Stimulated activated CD4-positive, alpha-beta T cell treated with anti-CD3 and anti-CD28 coated beads, TNF-alpha, amount 100 ng/mL, for 1 hour (primary cell): ENCODE data around the gene SLC12A4.
A peak's percentile ranks its signal among the peaks of the same experiment; 100 is the strongest.
"Not testable (repeated sequence)": the region's sequence is repeated elsewhere in the genome, so short reads cannot be mapped to it uniquely, and the experiment has no call there.

Experiments
- DNase-seq, 3 donors: peaks; one replicate each; pipeline ENCODE4 v3.0.0-alpha.2; 2020; ENCODE audit warnings: low read depth in 3 of 3, low spot score in 1 of 3

SLC12A4 gene

GRCh38 chr16:67942510-67943255, 25.8 kb downstream of the SLC12A4 start:
- DNase-seq: no peak

DNA sequence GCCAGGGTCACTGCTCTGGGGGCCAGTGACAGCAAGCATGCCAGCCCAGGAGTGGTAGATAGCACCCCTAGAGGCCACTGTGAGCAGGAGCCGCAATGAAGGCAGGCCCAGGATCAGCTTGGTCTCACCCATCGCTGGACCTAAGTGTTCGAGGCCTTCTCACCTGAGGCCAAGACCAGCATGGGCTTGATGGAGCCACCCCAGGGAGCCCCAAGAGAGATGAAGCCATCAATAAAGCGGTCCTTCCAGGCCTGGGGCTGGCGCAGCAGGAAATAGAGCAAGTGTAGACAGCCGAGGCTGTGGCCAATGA, 26.3 kb downstream of the SLC12A4 start:
- DNase-seq: no peak

DNA sequence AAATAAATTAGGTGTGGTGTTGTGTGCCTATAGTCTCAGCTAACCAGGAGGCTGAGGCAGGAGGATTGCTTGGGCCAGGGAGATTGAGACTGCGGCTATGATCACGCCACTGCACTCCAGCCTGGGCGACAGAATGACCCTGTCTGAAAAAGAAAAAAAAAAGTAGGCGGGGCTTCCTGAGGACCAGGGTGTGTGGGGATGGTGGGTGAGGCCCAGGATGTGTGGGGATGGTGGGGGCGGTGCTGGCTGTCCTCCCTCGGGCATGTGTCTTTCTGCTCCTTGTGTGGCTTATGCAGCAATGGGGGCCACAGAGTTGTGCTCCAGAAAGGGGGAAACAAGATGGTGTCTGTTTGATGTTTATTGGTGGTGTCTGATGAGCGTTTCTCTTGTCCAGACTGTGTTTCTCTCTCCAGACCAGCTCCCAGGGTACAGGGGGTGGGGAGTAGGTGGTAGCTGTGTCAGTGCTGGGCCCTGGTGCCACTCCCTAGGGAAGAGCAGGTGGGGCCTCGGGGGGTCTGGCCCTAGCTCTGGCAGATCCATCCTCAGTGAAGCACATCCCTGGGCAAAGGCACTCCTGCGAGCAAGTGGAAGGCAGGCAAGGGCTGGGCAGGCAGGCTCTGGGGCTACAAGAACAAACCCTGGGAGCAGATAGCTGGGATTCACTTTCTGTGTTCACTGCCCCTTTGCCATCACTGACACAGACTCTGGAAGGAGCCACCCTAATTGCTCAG, 26.8 kb downstream of the SLC12A4 start:
- DNase-seq: no peak

GRCh38 chr16:67940446-67941089, 27.9 kb downstream of the SLC12A4 start:
- DNase-seq: no peak

- DNase-seq: peak in 1 of 3 donors; percentile 48
Observed at GRCh38 chr16:67939507-67940445, 28.7 kb downstream of the SLC12A4 start.

DNA sequence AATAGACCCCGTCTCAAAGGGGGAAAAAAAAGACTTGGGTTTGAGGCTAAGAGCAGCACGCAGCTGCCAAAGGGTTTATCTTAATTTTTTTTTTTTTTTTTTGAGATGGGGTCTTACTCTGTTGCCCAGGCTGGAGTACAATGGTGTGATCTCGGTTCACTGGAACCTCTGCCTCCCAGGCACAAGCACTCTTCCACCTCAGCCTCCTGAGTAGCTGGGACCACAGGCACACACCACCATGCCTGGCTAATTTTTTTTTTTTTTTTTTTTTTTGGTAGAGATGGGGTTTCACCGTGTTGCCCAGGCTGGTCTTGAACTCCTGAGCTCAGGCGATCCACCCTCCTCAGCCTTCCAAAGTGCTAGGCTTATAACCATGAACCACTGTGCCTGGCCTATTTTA, 30.7 kb downstream of the SLC12A4 start:
- DNase-seq: not testable (repeated sequence)

GRCh38 chr16:67936880-67937605, 31.4 kb downstream of the SLC12A4 start:
- peak in 2 of 3 donors; percentile 30 to 51 for DNase-seq

DNA sequence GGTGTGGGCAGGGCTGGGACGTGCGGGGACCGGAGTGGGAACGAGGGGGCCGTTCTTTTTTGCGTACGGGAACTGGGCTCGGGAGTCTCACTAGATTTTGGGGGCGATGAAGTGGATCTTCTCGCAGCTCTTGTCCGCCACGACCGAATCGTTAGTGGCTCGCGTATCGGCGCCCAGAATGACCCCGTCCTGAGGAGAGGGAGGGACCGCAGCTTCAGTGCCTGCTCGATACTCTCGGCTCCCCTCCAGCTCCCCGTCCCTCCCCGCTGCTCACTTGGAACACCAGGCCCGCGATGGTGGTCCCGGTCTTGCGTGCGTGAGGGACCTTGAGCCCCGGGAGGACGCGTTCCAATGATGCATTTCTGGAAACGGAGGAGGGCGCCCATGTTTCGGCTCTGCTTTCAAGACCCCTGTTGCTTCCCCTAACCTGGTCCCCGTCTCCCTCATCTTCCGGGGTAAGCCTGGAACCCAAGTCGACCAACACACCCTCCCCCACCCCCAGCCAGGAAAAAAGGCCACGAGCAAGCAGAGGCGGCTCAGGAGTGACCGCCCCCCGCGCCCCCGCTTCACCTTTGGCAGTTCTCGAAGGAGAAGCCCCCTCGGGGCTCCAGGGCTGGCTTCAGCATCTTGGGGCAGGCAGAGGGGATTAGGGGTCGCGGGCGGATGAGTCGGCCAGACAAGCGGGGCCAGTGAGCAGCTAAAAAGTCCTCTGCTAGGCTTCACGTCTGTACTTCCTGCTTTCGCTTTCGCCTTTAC, 32.1 kb downstream of the SLC12A4 start, which contains the start of gene PSMB10:
TSS of gene PSMB10 (minus strand) at position 727 of the 756 bp plus-strand sequence. CDS start at position 626, 101 bp downstream.
- peak in 1 of 3 donors; percentile 52 for DNase-seq

DNA sequence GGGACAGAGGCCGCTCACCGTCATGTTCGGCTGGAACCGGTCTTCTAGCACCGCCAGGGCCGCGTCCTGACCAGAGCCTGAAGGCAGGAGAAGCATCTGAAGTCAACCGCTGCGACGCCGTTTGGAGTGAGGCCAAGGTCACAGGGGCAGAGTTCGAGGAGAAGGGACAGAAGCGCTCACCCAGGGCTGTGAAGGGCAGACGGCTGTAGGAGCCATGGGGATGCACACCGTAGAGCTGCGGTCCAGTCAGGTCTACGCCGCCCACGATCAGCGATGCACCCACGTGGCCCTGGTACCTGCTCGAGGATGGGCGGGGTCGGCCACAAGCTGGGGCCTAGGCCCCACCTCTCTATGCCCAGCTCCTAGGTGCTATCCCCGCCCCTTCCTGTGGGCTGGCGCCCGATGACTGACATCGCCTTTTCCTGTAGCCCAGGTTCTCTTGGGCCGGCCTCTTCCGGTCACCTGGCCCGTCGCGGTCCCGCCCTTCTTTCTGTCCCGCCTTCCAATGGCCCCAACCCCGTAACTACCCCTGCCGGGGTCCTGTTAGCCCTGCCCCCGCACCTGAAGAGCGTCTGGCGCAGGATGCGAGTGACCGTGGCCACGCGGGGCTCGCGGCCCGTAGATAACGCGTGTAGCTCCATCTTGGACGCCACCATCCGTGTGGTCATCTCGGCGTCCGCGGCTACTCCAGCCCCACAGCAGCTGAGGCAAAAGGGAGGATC, 32.9 kb downstream of the SLC12A4 start:
- DNase-seq: peak; percentile 83 to 88 (median 83)

DNA sequence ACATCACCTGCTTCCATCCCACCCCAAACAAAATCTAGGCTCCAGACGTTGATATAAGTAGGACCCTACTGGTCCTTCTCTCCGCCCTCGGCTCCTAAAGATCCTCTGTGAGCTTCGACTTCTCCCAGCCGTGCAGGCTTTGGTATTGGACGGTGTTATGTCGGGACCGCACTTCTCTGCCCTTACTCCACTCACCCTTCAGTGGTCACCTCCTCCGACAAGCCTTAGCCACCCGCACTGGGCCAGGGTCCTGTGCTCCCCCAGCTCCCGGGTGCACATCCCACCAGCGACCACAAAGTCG, 33.4 kb downstream of the SLC12A4 start:
- DNase-seq: no peak

- DNase-seq: no peak
Observed at GRCh38 chr16:67934306-67935100, 33.9 kb downstream of the SLC12A4 start.

DNA sequence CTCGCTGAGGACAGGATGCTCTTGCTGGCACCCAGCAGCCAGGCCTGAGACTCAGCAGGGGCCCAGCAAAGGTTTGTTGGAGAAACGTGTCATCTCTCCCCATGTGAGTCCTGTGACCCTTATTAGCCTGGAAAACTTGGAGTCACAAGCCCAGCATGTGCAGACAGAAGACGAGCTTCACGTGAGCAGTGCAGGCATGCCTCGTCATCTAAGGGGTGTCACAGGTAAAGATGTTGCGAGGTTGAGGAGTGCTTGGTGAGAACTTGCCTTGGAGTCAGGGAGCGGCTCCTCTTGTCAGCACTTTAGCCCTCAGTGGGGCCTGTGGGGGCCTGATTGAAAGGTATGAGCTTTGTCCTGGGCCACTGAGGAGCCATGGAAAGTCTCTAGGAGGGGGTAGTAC, 34.6 kb downstream of the SLC12A4 start:
- no peak for DNase-seq

DNA sequence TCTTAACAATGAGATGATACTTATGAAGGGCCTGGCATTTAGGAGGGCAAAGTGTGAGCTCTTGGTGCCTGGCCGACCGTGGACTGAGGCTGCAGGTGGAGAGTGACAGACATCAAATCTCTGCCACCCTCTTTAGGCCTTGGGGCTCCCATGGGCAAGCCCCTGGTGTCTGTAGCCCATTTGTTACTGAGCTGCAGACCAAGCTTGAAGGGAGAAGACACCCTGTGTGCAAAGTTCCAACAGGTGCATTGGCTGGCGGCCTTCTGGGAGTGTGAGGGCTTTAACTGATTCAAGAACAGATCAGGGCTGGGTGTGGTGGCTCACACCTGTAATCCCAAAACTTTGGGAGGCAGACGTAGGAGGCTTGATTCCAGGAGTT, 36.0 kb downstream of the SLC12A4 start:
- no peak for DNase-seq

DNA sequence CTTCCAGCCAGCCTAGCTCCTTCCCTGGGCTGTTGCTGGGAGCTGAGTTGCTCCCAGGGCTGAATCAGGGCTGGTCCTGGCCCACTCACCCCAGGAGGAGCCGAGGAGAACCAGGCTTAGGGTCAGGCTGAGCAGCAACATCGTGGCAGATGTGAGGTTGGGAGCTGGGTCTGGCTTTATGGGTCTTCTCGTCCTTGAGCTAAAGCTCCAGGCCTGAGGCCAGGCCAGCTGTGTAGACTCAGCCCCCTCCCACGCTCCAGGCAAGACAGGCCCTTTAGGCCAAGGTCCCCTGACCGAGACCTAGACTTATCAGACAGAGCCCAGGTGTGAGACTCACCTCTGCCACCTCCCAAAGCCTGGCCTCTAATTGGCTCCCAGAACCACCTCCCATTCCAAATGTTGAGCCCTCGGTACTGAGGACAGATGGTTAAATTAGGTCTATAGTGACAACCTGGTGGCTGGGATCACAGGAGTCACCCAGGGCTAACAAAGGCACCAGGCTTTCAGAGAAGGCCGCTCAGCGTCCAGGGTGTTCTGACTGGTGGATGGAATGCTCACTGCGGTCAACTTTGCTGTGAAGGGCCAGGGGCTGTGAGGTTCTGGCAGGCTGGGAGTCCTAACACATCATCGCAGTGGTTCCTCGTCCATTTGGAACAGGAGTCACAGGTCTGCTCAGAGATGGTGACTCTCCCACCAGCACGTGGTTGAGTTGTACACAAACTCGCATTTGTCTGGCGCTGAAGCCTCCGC, 36.5 kb downstream of the SLC12A4 start, which contains the start of gene CTRL:
TSS of gene CTRL (minus strand) at position 151 of the 750 bp plus-strand sequence. CDS start at position 141, 10 bp downstream.
- no peak for DNase-seq

DNA sequence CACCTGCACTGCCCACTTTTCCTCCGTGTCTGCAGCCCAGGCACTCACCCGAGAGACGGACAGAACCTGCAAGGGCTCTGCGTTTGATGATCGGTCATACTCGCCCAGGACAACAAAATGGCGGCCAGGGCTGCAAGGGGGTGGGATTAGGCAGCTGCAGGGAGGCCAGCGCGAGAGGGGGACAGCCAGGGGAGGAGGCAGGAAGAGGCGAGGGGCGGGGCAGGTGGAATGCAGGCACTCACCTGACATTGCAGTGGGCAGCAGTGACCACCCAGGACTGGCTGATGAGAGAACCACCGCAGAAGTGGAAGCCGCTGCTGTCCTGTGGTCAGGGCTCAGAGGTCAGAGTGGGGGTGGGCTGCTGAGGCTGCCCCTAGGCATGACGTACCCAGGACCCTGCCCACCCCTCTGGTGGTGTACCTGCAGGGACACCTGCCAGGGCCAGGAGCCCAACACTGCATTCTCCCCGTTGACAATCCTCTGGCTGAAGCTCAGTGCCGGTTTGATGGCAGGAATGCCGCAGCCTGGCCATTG, 37.7 kb downstream of the SLC12A4 start:
- DNase-seq: no peak

DNA sequence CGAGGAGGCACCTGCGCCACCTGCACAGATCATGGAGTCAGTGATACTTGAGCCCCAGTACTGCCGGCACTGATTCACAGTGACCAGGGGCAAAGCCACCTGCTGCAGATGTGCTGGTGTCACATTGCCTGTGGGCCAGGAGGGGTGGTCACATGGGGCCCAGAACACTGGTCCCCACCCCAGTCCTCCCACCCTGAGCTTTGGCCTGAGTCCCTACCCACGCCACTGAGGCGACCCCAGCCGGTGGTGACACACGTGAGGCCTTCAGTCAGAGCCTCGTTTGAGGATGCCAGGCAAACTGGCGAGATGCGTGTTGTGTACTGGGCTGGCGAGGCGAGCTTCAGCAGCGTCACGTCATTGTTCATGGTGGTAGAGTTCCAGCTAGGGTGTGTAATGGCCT, 38.2 kb downstream of the SLC12A4 start:
- DNase-seq: no peak
